HG03159 (cell line): ENCODE data around the gene HGFAC.
"Not testable (repeated sequence)": the region's sequence is repeated elsewhere in the genome, so short reads cannot be mapped to it uniquely, and the experiment has no call there.

Experiments
- ATAC-seq: cut with Tn5 transposase; IDR thresholded peaks from one replicate; pipeline ENCODE4 v1.9.1; 2021; ENCODE audit warnings: mild to moderate bottlenecking, moderate library complexity; ENCODE audit not compliant: unreplicated experiment

Gene HGFAC

GRCh38 chr4:3459156-3459555 lies 17.4 kb downstream of the HGFAC start:
- not testable (repeated sequence) for ATAC-seq

DNA sequence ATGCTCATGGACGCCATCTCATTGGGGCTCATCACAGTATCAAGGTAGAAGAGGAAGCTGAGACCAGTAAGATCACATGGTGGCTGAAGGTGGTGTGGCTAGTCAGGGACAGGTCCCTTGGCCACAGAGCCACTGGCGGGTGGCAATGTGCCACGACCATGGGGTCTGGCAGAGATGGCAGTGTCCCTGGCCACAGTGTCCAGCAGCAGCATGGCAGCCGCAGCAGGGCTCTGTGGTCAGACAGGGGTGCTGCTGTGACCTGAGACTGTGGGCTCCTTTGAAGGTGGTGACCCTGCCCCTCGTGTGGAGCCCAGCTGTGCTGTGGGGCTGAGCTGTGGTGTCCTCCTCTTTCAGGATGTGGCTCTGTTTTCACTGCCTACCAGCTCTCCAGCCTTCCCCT lies 19.2 kb downstream of the HGFAC start:
- no peak for ATAC-seq

- no peak for ATAC-seq
Measured at GRCh38 chr4:3461515-3462291, 19.9 kb downstream of the HGFAC start.

- no peak for ATAC-seq
Measured at GRCh38 chr4:3462321-3462789, 20.6 kb downstream of the HGFAC start.

- no peak for ATAC-seq
Measured at GRCh38 chr4:3462790-3463415, 21.1 kb downstream of the HGFAC start, which contains the start of gene DOK7. DOK7 (plus strand) TSS chr4:3463306; CDS start chr4:3463376, 70 bp downstream.

DNA sequence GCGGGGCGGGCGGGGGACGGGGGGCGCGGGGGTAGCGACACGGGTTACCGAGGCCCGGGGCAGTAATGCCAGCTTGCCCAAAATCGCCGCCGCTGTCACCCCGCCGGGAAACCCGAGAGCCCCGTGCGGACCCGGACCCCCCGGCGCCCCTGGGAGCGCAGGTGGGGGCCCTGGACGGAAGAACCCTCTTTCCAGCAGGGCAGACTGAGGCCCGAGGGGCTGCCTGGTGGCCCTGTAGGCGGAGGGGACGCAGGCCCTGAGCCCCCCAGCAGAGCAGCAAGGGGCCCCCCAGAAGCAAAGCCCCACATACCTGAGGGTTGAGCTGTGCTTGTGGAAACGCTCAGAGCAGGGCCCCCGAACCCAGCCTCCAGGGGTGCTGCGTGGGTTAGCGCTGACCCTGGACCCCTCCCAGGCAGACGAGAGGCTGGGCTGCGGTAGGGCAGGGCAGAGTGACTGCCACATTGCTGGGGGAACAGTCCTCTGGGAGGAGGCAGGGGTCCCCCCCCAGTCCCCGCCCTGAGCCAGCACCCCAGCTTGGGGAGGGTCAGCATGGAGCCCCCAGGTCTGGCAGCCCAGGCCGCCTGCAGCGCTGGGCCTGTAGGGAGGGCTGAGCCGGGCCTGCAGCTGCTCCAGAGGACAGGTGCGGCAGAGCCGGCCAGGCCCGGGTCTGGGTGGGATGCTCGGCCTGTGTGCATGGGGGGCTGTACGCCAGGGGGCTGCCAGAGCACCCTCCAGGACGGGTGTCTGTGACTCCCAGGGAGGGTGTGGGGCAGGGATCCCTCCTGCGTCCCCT lies 22.0 kb downstream of the HGFAC start:
- no peak for ATAC-seq

- ATAC-seq: no peak
Measured at GRCh38 chr4:3464349-3464905, 22.7 kb downstream of the HGFAC start.

- ATAC-seq: no peak
Measured at GRCh38 chr4:3464911-3465697, 23.3 kb downstream of the HGFAC start.

DNA sequence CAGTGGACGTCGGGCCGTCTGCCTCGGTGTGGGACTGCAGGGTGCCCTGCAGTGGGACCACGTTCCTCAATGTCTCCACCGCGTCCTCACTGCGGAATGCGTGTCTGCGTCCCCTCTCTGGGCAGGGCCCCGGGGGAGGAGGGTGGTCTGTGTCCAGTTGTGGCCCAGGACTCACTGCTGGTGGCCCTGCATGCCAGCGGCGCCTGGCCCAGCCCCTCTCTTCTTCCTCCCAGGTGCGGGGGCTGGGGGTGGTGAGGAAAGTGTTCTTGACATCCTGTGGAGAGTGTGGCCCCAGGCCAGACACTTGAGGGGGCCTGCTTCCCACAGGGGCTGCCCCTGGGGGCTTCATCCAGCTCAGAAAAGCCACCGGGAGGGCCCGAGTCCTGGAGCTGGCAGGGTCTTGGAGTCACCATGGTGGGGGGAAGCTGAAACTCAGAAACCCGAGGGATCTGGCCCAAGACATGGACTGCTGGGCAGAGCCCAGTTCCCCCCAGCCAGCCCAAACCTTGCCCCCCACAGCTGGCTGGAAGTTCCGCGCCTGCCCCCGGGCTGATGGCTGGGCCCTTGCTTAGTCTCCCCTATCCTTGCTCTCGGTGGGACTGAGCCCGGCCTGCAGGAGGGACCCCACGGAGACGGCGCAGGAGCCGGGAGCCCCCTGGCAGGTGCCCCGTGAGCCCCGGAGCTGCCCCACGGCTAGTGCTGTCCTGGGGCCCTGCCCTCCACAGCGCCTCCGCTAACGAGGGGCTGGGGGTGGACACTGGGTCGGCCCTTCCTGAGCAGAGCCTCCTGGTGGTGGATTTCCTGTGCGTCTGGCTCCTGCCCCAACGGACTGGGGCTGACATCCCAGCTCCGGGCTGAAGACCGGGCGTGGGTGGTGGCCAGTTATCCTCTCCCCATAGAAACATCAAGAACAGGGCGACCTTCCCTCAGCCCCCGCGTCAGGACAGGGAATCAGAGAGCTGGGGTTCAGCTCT lies 24.2 kb downstream of the HGFAC start:
- ATAC-seq: no peak

GRCh38 chr4:3466691-3467600 lies 25.2 kb downstream of the HGFAC start:
- ATAC-seq: no peak

DNA sequence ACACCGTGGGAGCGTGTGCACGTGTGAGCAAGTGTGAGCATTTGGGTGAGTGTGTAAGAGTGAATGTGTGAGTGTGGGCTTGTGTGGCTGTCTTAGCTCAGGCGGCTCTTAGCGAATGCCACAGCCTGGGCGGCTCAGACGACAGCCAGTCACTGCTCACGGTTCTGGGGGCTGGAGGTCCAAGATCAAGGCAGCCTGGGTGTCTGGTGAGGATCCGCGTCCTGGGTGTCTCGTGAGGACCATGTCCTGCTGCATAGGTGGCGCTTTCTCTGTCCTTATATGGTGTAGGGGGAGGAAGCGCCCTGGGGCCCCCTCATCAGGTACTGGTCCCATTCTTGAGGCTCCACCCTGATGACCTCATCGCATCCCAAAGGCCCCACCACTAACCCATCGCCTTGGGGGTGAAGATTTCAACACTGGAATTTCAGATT lies 25.8 kb downstream of the HGFAC start:
- no peak for ATAC-seq

- no peak for ATAC-seq
Measured at GRCh38 chr4:3468154-3468553, 26.4 kb downstream of the HGFAC start.

DNA sequence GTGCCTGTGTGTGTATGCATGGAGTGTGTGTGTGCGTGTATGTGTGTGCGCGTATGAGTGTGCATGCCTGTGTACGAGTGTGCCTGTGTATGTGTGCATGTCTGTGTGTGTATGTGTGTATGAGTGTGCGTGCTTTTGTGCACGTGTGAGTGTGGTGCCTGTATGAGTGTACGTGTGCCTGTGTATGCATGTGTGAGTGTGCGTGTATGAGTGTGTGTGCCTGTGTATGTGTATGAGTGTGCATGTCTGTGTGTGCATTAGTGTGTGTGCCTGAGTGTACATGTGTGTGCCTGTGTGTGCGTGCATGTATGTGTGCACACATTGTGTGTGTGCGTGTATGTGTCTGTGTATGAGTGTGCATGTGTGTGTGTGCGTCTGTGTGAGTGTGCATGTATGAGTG lies 27.0 kb downstream of the HGFAC start:
- no peak for ATAC-seq

DNA sequence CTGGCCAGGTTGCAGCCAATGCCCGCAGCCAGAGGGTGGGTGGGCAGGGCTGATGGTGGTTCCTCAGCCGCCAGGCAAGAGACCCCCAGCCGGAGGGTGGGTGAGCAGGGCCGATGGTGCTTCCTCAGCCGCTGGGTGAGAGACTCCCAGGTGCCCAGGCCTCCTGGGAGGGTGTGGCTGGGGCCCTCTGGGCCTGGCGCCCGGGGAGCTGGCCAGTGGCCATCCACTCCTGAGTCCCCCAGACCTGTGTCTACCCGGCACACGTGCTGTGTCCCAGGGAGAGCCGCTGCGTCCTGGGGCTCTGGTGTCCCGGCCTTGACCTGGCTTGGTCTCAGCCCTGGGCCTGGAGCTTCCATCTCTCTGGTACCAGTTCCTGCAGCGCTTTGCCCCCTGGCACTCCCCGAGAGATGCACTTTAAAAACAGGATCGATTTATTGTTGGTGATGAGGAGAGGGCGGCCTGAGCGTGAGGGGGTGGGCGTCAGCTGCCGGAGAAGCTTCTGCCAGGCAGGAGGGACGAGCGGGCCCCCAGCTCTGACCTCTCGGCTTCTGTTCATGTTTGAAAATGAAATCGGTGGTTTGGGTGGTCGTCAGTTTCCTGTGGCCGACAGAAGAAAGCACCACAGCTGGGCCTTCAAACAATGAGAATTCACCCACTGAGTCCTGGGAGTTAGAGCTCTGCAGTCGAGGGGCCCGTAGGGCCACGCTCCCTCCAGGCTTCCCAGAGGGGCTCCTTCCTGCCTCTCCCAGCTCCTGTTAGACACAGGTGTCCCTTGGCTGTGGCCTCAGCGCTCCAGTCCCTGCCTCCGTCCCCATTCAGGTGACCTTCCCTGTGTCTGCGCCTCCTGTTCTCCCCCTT lies 27.8 kb downstream of the HGFAC start:
- no peak for ATAC-seq

- ATAC-seq: no peak
Measured at GRCh38 chr4:3470244-3471097, 28.7 kb downstream of the HGFAC start.

DNA sequence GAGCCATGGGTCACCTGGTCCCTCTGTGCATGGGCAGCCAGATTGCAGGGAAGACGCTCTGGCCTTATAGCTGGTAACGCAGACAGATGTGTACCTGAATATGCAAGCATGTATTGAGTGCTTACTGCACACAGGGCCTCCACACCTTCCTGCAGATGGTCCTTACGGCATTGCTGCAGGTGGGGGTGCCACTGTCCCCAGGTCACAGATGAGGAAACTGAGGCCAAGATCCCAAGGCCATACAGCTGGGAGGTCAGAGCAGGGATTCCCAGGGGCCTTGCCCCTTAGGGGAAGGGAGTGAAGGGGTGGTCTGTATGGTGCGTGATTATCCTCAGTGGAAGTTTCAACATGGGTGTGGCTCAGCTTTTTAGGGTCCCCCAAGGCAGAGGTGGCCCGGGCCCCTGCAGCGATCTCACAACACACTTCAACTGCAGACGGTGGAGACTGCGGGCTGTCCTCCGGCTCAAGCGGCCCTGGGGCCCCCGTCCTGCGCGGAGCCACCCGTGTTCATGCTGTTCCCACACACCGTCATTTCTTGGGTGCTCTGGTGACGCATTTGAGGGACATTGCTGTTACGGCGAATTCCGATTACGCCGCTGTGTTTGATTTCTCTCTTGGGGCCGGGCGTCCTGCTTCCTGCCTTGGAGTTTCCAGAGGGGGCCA lies 29.5 kb downstream of the HGFAC start:
- no peak for ATAC-seq
